Upper lobe of left lung (tissue), 6 donors: ENCODE results near the gene CTCFL. TPM values are rescaled to one million over a fixed set of nuclear protein-coding genes. Genes with fewer than 3 reads are reported as not detected.

Source experiments
- ATAC-seq, 2 donors: fragments of 200-7000 bp; cut with Tn5 transposase; one replicate each; pipeline ENCODE4 v1.9.1; 2022; ENCODE audit warnings: mild to moderate bottlenecking in 2 of 2, moderate library complexity in 2 of 2; ENCODE audit not compliant: low FRiP score in 2 of 2
- DNase-seq, 2 donors: peaks; one replicate each; pipeline ENCODE4 v3.0.0-alpha.2; 2019 to 2020
- H3K27ac ChIP-seq, 4 donors: fragments of 200-600 bp; sonication (generic); one replicate each; pipeline ENCODE4 v1.5.1; 2016 to 2019
- H3K27me3 ChIP-seq, 4 donors: fragments of 200-600 bp; sonication (generic); one replicate each; pipeline ENCODE4 v1.5.1; 2017 to 2019
- H3K36me3 ChIP-seq, 4 donors: fragments of 200-600 bp; sonication (generic); one replicate each; pipeline ENCODE4 v1.5.1; 2016 to 2019
- H3K4me1 ChIP-seq, 4 donors: fragments of 200-600 bp; sonication (generic); one replicate each; pipeline ENCODE4 v1.5.1; 2018 to 2019
- H3K4me3 ChIP-seq, 4 donors: fragments of 200-600 bp; sonication (generic); one replicate each; pipeline ENCODE4 v1.5.1; 2017 to 2019; ENCODE audit warnings: mild to moderate bottlenecking in 2 of 4, moderate library complexity in 1 of 4
- H3K9me3 ChIP-seq, 4 donors: fragments of 200-600 bp; sonication (generic); one replicate each; pipeline ENCODE4 v1.5.1; 2018 to 2019
- CTCF ChIP-seq, 6 experiments: fragments of 450-650 bp in 4 of 6; fragments of 200-600 bp in 2 of 6; sonication (generic) in 2 of 6; IDR thresholded peaks; one replicate each; pipeline ENCODE4 v1.5.1; 2016 to 2019; ENCODE audit warnings: antibody characterized with exemption in 6 of 6
- EP300 ChIP-seq, 4 donors: sonication (generic); formaldehyde crosslinking; IDR thresholded peaks; one replicate each; pipeline ENCODE4 v1.5.1; 2017; ENCODE audit warnings: antibody characterized with exemption in 4 of 4, control low read depth in 2 of 4
- POLR2A ChIP-seq, 4 donors: fragments of 450-650 bp; IDR thresholded peaks; one replicate each; pipeline ENCODE4 v1.5.1; 2016 to 2017; ENCODE audit warnings: antibody characterized with exemption in 4 of 4, mild to moderate bottlenecking in 2 of 4
- POLR2AphosphoS5 ChIP-seq, 2 donors: sonication (generic); formaldehyde crosslinking; IDR thresholded peaks; one replicate each; pipeline ENCODE4 v1.5.1; 2017; ENCODE audit warnings: antibody characterized with exemption in 2 of 2
- WGBS, 2 donors: methylation state at CpG; one replicate each; pipeline ENCODE4 v1.1.5; 2017 to 2018; 5-methylcytosine and 5-hydroxymethylcytosine counted together
- total RNA-seq, 6 donors: library from RNA; depleted of rRNA in 4 of 6; stranded (reverse); fragments of >200 nt in 4 of 6; gene quantifications; one replicate each; pipeline versions ENCODE4 v1.1.0 to v1.2.1, GENCODE V29; 2016 to 2021
- donor health status: DM: no; HTN: no; CAD: no; lungs with moderate emphysema.
- donor health status: DM: no; HTN: yes; CAD: no; lungs with severe emphysema.

The CTCFL gene
- total RNA-seq, 6 donors from 2014 or later, result 0.11 to 0.17 (median 0.14) TPM; not detected in 3

GRCh38 chr20:57503035-57503658 is 21.8 kb downstream of the CTCFL start:
- peak in 1 of 2 donors; percentile 50 for ATAC-seq
- H3K4me3 ChIP-seq, result no peak overlapping the region
- peak in 1 of 2 donors; percentile 36 for DNase-seq
- 57 to 62% methylated on average over 14 to 20 of the region's 20 CpGs for WGBS, 2 donors
- H3K36me3 ChIP-seq, result no peaks in the 10 kb centered on the region
- H3K27me3 ChIP-seq, result no peaks in the 10 kb centered on the region
- TF ChIP-seq EP300 (IDR thresholded peaks at IDR 0.05) (no peak), POLR2AphosphoS5 (IDR thresholded peaks at IDR 0.05) (no peak), CTCF (IDR thresholded peaks at IDR 0.05) (no peak), POLR2A (IDR thresholded peaks at IDR 0.05) (no peak)
- peaks cover 4 to 17% (median 9%) of the 10 kb centered on the region in 4 donors for H3K4me1 ChIP-seq
- H3K9me3 ChIP-seq, result no peaks in the 10 kb centered on the region
- H3K27ac ChIP-seq, result no peak overlapping the region

DNA sequence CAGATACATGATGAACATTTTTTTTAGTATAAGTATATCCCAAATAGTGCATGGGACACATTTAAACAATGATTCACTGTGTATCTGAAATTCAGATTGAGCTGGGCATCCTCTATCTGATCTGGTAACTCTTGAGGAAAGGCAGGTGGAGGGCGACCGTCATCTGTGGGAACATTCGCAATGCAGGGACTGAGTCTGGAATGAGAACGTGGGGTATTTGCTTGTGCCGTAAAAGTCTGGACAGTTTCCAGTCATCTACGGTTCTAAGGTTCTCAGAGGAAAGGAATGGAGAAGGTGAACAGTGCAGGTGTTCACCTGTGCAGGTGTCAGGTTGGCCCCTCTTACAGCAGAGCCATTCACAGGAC is 22.6 kb downstream of the CTCFL start:
- no peak overlapping the region for H3K27ac ChIP-seq
- 95 to 96% methylated on average over 6 of the region's 6 CpGs for WGBS, 2 donors
- TF ChIP-seq EP300 (IDR thresholded peaks at IDR 0.05) (no peak), POLR2A (IDR thresholded peaks at IDR 0.05) (no peak), CTCF (IDR thresholded peaks at IDR 0.05) (no peak), POLR2AphosphoS5 (IDR thresholded peaks at IDR 0.05) (no peak)
- ATAC-seq (no peak), DNase-seq (no peak)
- no peaks in the 10 kb centered on the region for H3K36me3 ChIP-seq
- H3K4me1 ChIP-seq, result peaks cover 4 to 12% (median 9%) of the 10 kb centered on the region in 4 donors
- H3K9me3 ChIP-seq, result no peaks in the 10 kb centered on the region
- H3K4me3 ChIP-seq, result no peak overlapping the region
- no peaks in the 10 kb centered on the region for H3K27me3 ChIP-seq

GRCh38 chr20:57501461-57502335 is 23.2 kb downstream of the CTCFL start:
- no peak for TF ChIP-seq POLR2A (IDR thresholded peaks at IDR 0.05)
- TF ChIP-seq EP300 (IDR thresholded peaks at IDR 0.05), result no peak
- no peak for TF ChIP-seq POLR2AphosphoS5 (IDR thresholded peaks at IDR 0.05)
- TF ChIP-seq CTCF (IDR thresholded peaks at IDR 0.05), result no peak
- DNase-seq (peak in 1 of 2 donors; percentile 28), ATAC-seq (peak in 1 of 2 donors; percentile 39)
- Histone ChIP-seq H3K27ac (no peak overlapping the region), H3K4me1 (peaks cover 4 to 11% (median 9%) of the 10 kb centered on the region in 4 donors), H3K36me3 (no peaks in the 10 kb centered on the region), H3K27me3 (no peaks in the 10 kb centered on the region), H3K4me3 (no peak overlapping the region), H3K9me3 (no peaks in the 10 kb centered on the region)
- WGBS, 2 donors, result 80 to 87% methylated on average over 17 of the region's 17 CpGs

DNA sequence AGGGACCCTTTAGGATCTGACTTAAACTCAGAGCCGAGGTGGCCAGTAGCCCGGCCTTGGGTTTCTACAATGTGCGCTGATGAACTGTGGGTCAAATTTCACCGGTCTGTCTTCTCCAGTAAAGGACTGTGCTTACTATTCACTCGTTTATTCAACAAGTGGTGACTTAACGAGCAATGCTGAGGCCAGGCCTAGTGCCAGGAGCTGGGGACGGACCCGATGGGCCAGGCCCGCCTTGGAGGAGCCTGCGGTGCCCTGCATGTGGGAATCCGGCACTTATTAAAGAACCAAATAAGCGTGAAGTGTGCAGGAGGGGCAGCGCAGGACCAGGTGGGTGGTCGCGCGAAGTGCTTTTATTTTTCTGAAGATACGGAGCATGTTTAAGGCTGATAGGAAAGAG is 24.0 kb downstream of the CTCFL start:
- Histone ChIP-seq H3K27me3 (no peaks in the 10 kb centered on the region), H3K4me1 (peaks cover 4 to 11% (median 9%) of the 10 kb centered on the region in 4 donors), H3K4me3 (no peak overlapping the region), H3K36me3 (no peaks in the 10 kb centered on the region), H3K9me3 (no peaks in the 10 kb centered on the region), H3K27ac (no peak overlapping the region)
- 81 to 86% methylated on average over 17 of the region's 17 CpGs for WGBS, 2 donors
- no peak for TF ChIP-seq EP300 (IDR thresholded peaks at IDR 0.05)
- no peak for TF ChIP-seq POLR2AphosphoS5 (IDR thresholded peaks at IDR 0.05)
- ATAC-seq (no peak), DNase-seq (no peak)

DNA sequence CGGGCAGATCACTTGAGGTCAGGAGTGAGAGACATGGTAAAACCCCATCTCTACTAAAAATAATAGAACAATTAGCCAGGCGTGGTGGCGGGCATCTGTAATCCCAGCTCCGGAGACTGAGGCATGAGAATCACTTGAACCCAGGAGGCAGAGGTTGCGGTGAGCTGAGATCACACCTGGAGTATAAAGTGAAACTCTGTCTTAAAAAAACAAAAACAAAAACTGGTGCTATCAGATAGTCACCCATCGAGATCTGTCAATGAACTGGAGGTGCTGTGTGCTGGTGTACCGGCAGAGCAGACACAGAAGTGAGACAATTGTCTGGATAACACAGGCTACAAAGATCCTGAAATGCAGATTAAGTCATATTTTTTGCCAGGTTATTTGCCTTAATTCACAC is 24.7 kb downstream of the CTCFL start:
- no peak for TF ChIP-seq POLR2AphosphoS5 (IDR thresholded peaks at IDR 0.05)
- TF ChIP-seq EP300 (IDR thresholded peaks at IDR 0.05), result no peak
- no peak for TF ChIP-seq CTCF (IDR thresholded peaks at IDR 0.05)
- TF ChIP-seq POLR2A (IDR thresholded peaks at IDR 0.05), result no peak
- H3K27me3 ChIP-seq, result no peaks in the 10 kb centered on the region
- DNase-seq (no peak), ATAC-seq (no peak)
- no peak overlapping the region for H3K4me3 ChIP-seq
- H3K9me3 ChIP-seq, result no peaks in the 10 kb centered on the region
- H3K36me3 ChIP-seq, result no peaks in the 10 kb centered on the region
- WGBS, 2 donors, result 82 to 95% methylated on average over 7 of the region's 7 CpGs
- no peak overlapping the region for H3K27ac ChIP-seq
- peaks cover 4 to 11% (median 9%) of the 10 kb centered on the region in 4 donors for H3K4me1 ChIP-seq
